Type B pancreatic cell (in vitro differentiated cells): Measurements from ENCODE around the gene GPS1. TPM values are rescaled to one million over a fixed set of nuclear protein-coding genes. Genes with fewer than 3 reads are reported as not detected.

ENCODE experiments used
- DNase-seq: peaks from one replicate; pipeline ENCODE4 v3.0.0; 2021; ENCODE audit warnings: mixed read lengths; ENCODE audit not compliant: unreplicated experiment; ENCODE audit errors: extremely low spot score
- H3K27ac Mint-ChIP-seq: 2 replicates; pipeline ENCODE4 v1.8.0; 2021; ENCODE audit warnings: mild to moderate bottlenecking, mixed read lengths
- H3K27me3 Mint-ChIP-seq: 2 replicates; pipeline ENCODE4 v1.8.0; 2021; ENCODE audit warnings: mixed read lengths
- H3K36me3 Mint-ChIP-seq: 2 replicates; pipeline ENCODE4 v1.8.0; 2021; ENCODE audit warnings: mixed read lengths
- H3K4me1 Mint-ChIP-seq: one replicate; pipeline ENCODE4 v1.8.0; 2021; ENCODE audit warnings: mixed read lengths; ENCODE audit not compliant: unreplicated experiment
- H3K4me3 Mint-ChIP-seq: 2 replicates; pipeline ENCODE4 v1.8.0; 2021; ENCODE audit warnings: mild to moderate bottlenecking, mixed read lengths
- H3K9me3 Mint-ChIP-seq: 2 replicates; pipeline ENCODE4 v1.8.0; 2021; ENCODE audit warnings: mixed read lengths
- CTCF ChIP-seq: fragments of 200-600 bp; sonication (generic); conservative IDR thresholded peaks from 2 replicates; pipeline ENCODE4 v1.5.0; 2021; ENCODE audit warnings: antibody characterized with exemption, mild to moderate bottlenecking
- total RNA-seq: library from RNA; stranded (reverse); gene quantifications from 2 replicates; pipeline ENCODE4 v1.2.1, GENCODE V29; 2021; ENCODE audit warnings: low replicate concordance

GPS1 gene
- total RNA-seq, 1 donor from 2014 or later: 111 TPM

DNA sequence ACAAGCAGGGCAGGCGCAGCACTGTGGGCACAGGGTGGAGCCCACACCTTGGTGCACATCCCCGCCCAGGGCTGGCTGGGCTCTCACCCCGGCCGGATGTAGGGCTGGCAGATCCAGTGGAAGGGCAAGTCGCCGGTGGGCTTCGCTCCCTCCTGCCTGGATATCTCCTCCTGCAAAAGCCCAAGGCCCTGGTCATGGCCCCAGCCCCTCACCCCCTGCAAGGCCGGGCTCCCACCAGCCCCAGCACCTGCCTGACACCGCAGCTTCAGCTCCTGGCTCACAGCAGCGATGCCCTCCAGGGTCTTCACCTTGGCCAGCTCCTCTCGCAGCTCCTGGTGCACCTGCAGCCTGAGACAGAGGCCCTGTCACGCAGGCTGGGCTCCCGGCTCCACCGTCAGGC is 8.9 kb downstream of the GPS1 start:
- H3K9me3 Mint-ChIP-seq: no peaks in the 10 kb centered on the region
- no peak for DNase-seq
- no peaks in the 10 kb centered on the region for H3K36me3 Mint-ChIP-seq
- no peak for TF ChIP-seq CTCF
- no peaks in the 10 kb centered on the region for H3K27me3 Mint-ChIP-seq
- no peak overlapping the region for H3K27ac Mint-ChIP-seq
- no peaks in the 10 kb centered on the region for H3K4me1 Mint-ChIP-seq
- H3K4me3 Mint-ChIP-seq: no peak overlapping the region

GRCh38 chr17:82061047-82061925 is 9.6 kb downstream of the GPS1 start:
- no peaks in the 10 kb centered on the region for H3K4me1 Mint-ChIP-seq
- TF ChIP-seq CTCF: no peak
- no peaks in the 10 kb centered on the region for H3K36me3 Mint-ChIP-seq
- H3K27ac Mint-ChIP-seq: no peak overlapping the region
- no peak for DNase-seq
- no peak overlapping the region for H3K4me3 Mint-ChIP-seq
- H3K9me3 Mint-ChIP-seq: no peaks in the 10 kb centered on the region
- H3K27me3 Mint-ChIP-seq: no peaks in the 10 kb centered on the region

DNA sequence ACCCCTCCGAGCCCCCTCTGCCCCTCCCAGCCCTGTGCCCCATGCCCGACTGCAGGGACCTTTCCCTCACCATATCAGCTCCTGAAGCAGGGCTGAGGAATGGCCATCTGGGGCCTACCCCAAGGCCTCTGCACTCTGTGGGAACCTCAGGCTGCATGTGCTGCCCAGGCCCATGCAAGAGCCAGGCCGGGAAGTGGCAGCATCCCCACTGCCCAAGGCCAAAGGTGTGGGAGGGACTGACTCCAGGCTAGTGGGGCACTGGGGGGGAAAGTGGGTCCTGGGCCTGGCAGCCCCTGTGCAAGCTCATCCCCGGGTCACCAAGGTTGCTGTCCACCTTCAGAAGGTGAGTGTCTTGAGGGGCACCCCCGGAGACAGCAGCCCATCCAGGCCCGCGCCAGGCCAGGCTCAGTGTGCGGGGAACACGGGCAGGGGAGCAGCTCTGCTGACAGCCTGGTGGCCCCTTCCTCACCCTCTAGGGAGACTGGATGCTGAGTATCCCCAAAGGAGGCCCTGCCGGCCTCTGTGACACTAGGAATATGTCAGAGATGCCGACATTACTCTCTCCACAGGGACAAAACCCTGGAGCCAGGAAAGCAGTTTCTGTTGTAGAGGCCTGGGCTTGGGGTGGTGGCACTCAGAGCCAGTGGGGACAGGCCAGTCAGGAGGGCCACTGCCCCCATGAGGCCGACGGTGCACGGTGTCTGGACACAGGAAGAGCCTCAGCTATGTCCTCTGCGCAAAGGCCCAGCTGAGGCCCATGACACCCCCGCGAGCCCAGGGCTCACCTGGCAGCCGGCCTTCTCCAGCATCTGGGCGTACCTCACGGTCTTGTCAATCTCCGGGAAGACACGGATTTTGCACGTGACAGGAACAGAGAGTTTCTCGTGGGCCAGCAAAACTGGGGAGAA is 10.6 kb downstream of the GPS1 start:
- no peak for TF ChIP-seq CTCF
- no peaks in the 10 kb centered on the region for H3K36me3 Mint-ChIP-seq
- no peak overlapping the region for H3K27ac Mint-ChIP-seq
- no peaks in the 10 kb centered on the region for H3K4me1 Mint-ChIP-seq
- H3K9me3 Mint-ChIP-seq: no peaks in the 10 kb centered on the region
- no peaks in the 10 kb centered on the region for H3K27me3 Mint-ChIP-seq
- no peak overlapping the region for H3K4me3 Mint-ChIP-seq
- DNase-seq: no peak

GRCh38 chr17:82062984-82063368 is 11.3 kb downstream of the GPS1 start:
- H3K36me3 Mint-ChIP-seq: no peaks in the 10 kb centered on the region
- TF ChIP-seq CTCF: no peak

GRCh38 chr17:82063424-82064415 is 12.0 kb downstream of the GPS1 start:
- no peaks in the 10 kb centered on the region for H3K4me1 Mint-ChIP-seq
- H3K36me3 Mint-ChIP-seq: no peaks in the 10 kb centered on the region
- H3K27ac Mint-ChIP-seq: no peak overlapping the region
- peak overlapping the region; percentile 75 for H3K4me3 Mint-ChIP-seq
- no peak for TF ChIP-seq CTCF
- DNase-seq: no peak
- H3K27me3 Mint-ChIP-seq: no peaks in the 10 kb centered on the region
- H3K9me3 Mint-ChIP-seq: no peaks in the 10 kb centered on the region

More at GRCh38 chr17:82062984-82063368, 11.3 kb downstream of the GPS1 start:
- Mint-ChIP-seq H3K27ac (no peak overlapping the region), H3K4me1 (no peaks in the 10 kb centered on the region), H3K27me3 (no peaks in the 10 kb centered on the region), H3K4me3 (no peak overlapping the region), H3K9me3 (no peaks in the 10 kb centered on the region)
- DNase-seq: no peak
